Measurements from ENCODE around the gene CRYGC.
"Not testable (repeated sequence)": the region's sequence is repeated elsewhere in the genome, so short reads cannot be mapped to it uniquely, and the experiment has no call there.

Gene CRYGC

DNA sequence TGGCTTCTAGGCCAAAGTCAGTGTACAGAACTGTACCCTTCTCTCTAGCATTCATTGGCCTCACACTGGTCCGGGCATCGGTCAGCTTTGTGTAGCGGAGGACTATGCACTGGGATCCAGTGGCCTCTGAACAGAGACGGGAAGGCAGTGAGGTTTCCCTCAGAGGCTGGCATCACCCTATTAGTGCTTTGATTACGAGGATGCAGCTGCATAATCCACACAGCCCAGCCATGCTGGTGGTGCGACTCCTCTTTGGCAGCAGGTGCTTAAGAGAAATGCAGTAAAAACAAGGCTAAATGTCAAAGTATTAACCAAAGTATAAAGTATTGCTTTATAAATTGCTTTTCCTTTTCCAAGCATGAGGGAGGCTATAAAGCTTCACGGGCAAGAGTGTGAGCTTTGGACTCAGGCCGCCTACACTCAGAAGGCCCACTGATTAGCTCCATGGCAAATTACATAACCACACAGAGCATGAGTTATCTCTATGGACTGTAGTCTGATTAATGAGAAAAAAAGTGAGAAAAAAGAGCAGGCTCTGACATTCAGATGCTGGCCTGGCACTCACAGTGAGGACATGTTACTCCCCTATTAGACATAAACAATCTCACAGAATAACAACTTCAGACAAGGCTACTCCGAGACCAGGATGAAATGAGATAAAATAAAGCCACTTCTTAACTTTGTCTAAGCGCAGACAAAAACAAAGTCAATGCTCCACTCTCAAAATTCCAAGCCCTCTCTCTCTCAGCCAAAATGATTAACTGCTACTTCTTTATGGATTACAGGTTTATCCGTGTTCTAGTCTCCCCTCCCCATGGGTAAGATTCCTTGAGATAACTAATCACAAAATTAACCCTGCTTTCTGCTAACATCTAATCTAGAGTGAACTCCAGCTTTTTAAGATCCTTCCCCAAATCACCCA, 6.4 kb upstream of the CRYGC start:
- no peak for DNase-seq

DNA sequence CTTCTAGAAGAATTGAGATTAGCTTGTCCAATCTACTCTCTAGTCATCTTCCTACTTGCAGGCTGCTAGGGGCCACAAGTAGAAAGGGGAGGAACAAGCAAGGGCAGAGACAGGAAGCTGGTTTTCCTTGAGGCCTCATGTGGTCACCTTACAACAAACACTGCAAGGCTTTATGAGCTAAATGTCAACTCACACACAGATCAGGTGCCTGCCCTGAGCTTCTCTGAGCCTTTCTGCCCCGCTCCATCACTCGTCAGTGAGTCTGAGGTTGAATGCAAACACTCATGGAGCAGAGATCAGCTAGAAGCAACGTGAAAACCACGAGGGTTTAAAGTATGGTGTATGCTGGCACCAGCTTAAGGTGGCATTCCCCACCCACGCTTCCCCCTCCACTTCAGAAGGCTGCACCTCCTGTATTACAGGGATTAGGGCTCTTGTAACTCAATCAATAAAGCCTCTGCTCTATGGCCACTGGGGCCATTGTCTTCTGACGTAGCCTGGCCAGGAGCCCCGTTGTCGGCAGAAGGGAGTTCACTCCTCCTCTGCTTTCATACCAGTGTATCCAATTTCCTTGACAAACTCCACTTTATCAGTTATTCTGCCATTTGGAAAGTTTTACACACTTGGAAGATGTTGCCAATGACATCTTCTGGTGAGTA, 5.4 kb upstream of the CRYGC start:
- peak; percentile 61 for DNase-seq

DNA sequence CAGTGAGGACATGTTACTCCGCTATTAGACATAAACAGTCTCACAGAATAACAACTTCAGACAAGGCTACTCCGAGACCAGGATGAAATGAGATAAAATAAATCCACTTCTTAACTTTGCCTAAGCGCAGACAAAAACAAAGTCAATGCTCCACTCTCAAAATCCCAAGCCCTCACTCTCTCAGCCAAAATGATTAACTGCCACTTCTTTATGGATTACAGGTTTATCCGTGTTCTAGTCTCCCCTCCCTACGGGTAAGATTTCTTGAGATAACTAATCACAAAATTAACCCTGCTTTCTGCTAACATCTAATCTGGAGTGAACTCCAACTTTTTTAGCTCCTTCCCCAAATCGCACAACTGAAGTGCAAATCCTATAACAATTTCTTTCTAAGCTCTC, 1.1 kb upstream of the CRYGC start:
- DNase-seq, result no peak

DNA sequence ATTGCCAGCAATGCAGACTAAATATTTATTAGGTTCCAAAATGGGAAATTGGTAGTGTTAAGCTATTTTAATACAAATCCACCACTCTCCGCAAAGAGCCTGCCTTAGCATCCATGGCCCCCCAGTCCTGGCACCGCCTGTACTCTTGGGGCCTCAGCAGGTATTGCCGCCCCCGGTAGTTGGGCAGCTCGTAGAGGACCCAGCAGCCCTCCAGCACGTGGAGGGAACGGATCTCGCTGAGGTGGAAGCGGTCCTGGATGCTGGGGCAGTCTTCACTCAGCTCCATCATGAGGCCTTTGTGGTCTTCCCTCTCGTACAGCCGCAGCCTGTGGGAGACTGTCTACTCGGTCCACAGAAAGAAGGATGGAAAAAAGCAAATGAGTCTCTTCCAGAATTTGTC, 1.5 kb downstream of the CRYGC start:
- DNase-seq, result no peak

DNA sequence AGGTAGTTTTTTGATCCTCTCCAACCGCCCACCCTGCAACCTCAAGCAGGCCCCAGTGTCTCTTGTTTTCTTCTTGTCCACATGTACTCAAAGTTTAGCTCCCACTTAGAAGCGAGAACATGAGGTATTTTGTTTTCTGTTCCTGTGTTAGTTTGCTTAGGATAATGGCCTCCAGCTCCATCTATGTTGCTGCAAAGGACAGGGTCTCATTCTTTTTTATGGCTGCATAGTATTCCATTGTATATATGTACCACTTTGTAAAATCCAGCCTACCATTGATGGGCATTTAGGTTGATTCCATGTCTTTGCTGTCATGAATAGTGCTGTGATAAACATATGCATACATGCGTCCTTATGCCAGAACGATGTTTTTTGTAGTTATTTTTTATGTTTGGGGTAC, 2.5 kb downstream of the CRYGC start:
- no peak for DNase-seq

DNA sequence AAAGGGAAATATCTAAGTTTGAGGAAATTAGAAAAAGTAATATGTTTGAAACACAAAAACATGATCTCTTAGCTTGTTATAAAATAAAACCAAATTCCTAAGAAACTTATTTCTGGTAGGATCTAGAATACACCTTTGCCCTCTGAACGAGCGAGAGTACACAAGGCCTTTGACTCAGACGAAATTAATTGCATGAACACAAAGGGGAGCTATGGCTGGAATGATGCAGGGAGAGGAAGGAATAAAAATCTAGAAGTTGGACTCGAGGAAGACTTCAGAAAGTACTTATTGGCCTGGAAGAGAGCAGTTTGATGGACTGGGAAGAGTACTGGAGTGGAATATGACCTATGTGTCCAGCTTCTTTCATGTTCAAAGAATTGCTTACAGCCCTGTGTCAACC, 4.4 kb downstream of the CRYGC start:
- no peak for DNase-seq

DNA sequence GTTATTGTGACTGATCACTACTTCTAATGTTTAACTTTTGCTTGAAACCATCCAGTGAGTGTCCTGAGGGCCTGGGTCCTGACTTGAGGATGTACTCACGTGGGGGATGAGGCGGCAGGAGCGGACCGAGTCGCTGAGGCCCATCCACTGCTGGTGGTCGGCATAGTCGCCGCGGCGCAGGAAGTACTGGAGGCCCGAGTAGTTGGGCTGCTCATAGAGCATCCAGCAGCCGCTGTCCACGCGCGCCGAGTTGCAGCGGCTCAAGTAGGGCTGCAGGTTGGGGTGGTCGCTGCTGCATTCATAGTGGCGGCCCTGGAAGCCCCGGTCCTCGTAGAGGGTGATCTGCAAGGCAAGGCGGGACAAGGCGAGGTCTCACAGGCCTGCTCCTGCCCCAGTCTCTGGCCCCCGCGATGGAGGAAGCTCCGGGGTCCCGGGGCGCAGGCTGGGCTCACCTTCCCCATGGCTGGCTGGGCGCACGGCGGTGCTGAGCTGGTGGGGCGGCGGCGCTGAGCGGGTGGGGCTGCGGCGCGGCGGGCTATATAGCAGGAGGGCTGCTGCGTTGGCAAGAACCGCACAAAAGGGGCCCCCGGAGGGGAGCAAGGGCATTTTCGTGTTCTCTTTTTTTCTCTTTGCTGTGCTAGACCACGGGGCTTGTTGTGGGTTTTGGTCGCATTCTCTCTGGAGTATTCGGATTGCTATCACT, 5.5 kb downstream of the CRYGC start, which contains the start of gene CRYGD:
Gene CRYGD, minus strand, starts transcription at position 512 of the 703 bp plus-strand sequence. Its CDS starts 51 bp downstream, at position 461.
- DNase-seq, result not testable (repeated sequence)

DNA sequence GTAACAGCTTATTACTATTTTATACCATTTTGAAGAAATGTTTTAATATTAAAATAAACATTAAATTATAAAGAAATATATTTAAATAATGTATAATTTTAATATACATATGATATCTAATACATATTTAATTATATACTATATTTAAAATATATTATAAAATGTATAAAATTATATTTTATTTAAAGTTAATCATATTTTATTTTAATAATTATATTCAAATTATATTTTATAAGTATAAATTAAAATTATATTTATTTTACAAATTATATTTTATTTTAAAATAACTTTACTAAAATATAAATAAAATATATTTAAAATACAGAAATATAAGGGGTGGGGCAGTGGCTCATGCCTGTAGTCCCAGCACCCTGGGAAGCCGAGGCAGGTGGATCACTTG, 7.4 kb downstream of the CRYGC start:
- DNase-seq, result no peak

DNA sequence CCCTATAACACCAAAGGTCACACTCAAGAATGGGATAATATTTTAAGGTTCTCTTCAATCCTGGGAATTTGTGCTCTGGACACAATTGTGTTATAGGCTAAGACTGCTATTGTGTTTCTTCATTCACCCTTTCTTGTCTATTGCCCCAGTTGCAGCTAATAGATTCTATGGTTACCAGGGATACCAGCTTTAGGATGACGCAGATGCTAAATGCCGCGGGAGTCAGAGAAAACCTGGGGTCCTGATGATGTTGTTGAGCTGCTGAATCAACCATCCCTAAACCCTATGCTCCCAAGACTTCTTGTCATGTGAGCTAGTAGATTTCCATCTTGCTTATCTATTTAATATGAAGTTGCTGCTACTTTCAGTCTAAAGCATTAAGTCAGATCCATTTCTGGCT, 10.7 kb downstream of the CRYGC start:
- no peak for DNase-seq

DNA sequence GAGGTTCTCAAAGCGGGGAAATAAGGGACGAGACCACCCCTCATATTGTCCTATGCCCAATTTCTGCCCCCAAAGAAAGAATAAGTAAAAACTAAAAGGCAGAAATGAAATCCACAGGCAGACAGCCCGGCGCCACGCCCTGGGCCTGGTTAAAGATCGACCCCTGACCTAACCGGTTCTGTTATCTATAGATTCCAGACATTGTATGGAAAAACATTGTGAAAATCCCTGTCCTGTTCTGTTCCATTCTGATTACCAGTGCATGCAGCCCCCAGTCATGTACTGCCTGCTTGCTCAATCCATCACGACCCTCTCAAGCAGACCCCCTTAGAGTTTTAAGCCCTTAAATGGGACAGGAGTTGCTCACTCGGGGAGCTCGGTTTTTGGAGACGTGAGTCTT, 12.2 kb downstream of the CRYGC start:
- DNase-seq, result not testable (repeated sequence)

DNA sequence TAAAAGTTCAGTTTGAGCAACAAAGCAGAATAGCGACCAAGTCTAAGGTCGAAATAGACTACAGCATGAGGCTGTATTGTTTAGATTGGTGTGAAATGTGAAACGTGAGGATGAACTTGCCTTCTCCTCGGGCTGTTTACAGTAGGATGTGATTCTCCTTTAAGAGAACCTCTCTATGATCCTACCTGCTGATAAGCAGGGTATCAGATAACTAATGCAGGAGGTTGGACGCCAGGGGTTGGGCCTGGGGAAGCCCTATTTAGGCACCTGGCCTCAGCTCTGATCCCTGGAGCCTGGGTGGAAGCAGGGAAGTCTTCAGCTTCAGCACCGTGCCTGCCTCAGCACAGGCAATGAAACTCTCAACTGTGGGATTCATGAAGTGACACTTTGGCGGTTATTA, 16.7 kb downstream of the CRYGC start:
- DNase-seq, result peak; percentile 76

DNA sequence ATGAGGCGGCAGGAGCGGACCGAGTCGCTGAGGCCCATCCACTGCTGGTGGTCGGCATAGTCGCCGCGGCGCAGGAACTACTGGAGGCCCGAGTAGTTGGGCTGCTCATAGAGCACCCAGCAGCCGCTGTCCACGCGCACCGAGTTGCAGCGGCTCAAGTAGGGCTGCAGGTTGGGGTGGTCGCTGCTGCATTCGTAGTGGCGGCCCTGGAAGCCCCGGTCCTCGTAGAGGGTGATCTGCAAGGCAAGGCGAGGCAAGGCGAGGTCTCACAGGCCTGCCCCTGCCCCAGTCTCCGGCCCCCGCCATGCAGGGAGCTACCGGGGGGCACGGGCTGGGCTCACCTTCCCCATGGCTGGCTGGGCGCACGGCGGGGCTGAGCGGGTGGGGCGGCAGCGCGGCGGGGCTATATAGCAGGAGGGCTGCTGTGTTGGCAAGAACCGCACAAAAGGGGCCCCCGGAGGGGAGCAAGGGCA, 17.3 kb downstream of the CRYGC start:
- DNase-seq, result not testable (repeated sequence)

DNA sequence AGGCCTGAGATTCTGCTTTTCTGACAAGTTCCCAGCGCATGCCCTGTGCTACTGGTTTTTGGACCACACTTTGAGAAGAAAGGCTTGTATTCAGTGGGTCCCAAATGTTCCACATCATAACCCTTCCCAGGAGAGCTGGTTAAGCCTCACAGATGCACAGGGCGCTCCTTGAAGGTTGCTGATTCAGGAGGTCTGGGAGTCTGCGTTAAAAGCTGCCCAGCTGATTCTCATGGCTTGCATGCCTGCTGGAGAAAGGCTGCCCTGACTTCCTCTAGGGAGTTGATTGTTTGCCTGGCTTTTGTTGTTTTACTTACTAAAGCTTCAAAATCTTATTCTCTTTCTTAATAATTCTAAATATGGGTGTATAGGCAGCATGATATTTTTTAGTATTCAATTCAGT, 26.0 kb downstream of the CRYGC start:
- DNase-seq, result no peak

DNA sequence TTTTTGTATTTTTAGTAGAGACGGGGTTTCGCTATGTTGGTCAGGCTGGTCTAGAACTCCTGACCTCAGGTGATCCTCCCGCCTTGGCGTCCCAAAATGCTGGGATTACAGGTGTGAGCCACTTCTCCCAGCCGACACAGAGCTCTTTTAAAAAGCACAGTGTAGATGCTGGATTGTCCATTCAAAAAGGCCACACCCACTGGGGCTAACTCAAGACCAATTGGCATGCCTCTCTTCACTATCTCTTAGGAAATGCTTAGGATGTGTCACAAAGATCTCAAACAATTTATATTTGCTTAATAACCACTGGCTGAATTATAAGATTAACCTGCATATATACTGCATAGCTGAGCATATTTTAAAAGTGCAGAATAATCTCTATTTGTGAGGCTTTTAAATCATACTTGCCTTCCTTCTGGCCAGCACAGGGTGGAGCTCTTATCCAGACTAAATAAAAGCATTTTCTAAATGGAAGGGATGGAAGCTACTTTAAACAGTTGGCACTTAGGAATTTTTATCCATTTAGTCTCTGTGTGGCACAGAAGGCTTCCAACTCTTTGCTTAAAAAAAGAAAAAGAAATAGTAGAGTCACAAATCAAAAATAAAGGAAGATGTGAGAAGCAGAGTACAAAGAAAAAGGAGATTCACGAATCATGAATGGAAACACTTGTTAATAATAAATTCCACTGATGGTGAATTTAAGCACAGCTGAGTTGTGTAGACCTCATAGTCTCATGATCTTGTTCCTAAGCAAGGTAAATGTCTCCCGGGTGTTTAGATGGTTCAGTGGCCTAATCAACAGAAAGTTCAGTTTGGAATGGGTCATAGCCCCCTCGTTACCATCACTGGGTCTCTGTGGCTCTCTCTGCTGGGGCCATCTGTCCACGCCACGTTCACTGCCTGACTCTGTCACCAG, 27.7 kb downstream of the CRYGC start:
- DNase-seq, result peak; percentile 33

DNA sequence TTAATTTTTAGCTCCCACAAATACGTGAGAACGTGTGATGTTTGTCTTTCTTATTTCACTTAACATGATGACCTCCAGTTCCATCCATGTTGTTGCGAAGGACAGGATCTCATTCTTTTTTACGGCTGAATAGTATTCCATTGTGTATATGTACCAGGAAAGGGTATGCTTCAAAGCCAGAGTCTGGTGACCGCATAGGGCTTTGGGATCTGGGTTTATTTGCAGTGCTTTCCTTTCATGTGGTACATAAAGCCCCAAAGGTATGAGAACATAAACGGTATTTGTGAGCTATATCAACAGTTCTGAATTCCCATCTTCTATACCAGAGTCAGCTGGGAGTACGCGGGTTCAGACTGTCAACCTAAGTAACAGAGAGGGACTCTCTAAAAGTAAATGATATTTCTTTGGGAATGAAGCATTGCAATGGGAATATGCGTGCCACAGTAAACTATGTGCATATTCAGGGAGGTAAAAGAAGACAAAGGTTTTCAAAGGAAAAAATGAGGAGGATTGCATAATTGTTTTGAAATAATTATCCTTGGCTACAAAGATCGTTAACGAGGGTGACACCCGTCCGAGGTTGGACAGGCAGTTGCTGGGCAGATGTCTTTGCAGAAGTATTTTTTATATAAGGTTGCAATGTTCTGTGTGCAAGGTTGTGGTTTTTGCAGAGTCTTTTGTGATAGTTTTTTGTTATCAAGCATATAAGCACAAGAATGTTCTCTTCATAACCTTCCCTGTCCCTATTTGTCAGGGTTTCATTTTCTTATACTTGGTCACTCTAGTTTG, 29.8 kb downstream of the CRYGC start:
- no peak for DNase-seq

DNA sequence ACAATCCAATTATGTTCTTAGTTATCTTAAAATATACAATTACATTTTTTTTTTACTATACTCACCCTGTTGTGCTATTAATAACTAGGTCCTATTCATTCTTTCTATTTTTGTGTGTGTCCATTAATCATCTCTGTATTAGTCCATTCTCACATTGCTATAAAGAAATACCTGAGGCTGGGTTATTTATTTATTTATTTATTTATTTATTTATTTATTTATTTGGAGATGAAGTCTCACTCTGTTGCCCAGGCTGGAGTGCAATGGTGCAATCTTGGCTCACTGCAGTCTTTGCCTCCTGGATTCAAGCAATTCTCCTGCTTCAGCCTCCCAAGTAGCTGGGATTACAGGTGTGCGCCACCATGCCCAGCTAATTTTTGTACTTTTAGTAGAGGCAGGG, 30.9 kb downstream of the CRYGC start:
- DNase-seq, result not testable (repeated sequence)

DNA sequence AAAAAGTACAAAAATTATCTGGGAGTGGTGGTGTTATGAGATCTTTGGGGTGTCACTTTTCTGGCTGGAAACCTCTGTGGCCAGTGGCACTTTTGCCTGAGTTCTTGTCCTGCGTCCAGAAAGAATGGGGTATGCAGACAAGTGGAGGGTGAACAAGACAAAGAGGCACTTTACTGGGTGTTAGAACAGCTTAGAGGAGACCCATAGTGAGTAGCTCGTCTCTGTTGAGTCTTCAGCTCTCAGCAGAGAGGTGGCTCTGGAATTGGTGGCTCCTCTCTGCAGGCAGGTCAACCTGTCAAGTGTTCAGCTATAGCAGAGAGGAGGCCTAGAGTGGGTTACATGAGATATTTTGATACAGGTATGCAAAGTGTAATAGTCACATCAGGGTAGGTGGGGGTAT, 31.4 kb downstream of the CRYGC start:
- DNase-seq, result no peak

DNA sequence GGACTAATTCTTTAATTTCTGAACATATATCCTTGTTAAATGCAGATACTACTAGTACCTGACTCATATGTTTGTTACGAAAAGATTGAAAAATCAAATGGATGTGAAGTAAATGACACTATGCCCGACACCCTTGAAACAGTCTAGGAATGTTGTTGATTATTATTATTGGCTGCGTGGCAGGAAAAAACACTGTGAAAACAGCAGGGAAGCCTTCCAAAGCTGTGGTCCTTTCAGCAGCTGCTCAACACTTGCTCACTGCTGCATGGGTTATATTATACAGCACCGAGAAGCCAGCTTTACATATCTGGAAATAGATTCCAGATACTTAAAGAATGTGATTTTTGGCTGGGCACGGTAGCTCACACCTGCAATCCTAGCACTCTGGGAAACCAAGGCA, 31.8 kb downstream of the CRYGC start:
- no peak for DNase-seq

DNA sequence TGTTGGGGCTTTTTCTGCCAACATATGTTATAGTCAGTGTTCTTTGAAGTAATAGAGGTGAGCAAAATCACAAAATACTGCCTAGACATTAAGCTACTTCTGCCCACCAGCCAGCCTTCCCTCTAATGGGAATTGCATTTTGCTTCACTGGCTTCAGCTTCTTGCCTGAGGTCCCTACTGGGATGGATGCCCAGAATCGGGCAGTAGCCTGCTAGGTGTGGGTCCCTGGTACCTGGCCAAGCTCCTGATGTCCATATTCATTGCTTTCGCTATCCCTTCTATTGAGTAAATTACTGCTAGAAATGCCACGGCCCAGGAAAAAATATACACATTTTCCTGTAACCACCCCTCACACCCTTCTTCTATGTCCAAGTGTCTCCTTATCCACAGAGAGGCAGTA, 32.3 kb downstream of the CRYGC start:
- no peak for DNase-seq

DNA sequence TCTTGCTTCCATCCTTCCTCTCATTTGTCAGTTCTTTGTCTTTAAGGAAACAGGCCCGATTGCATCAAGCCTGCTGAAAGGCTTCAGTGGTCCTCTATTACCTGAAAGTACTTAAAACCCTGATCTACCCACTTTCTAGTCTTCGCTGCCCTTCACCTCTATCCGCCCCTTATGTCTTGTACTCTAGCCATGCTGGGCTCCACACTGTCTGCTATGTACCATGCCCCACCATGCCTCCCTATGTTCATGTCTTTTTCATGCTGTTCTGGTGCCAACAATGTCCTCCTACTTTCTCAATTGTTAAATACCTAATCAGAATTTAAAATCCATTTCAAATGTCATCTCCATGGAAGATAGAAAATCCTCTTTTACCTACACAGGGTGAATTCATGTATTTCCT, 33.5 kb downstream of the CRYGC start:
- DNase-seq, result no peak

DNA sequence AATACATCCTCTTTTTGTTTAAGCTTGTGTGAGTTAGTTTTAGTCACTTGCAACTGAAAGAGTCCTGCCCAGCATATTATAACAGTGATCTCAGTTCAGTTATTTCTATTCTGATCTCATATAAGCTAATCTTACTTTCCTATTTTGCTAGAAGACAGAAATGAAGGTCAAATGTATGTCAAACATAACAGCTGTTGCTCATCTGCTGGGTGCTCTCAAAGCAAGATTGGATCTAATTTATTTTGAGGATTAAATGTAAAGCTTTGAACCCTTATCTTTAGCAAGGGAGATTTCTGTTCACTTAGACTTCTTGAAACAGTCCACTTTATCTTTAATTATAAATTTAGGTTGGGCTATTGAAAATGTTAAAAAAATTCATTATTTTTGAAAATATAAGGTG, 36.5 kb downstream of the CRYGC start:
- DNase-seq, result no peak

All from NCI-H2029 treated with DMSO at 0.1 percent for 48 hours (cell line).